Activated T-cell treated with anti-CD3 and anti-CD28 coated beads, Interleukin-2, amount 50 U/mL, for 1 hour (primary cell): ENCODE data around the gene SMIM12.
"Not testable (repeated sequence)": the region's sequence is repeated elsewhere in the genome, so short reads cannot be mapped to it uniquely, and the experiment has no call there.

Experiments
- DNase-seq: peaks from one replicate; pipeline ENCODE4 v3.0.0-alpha.2; 2020

SMIM12 gene

DNA sequence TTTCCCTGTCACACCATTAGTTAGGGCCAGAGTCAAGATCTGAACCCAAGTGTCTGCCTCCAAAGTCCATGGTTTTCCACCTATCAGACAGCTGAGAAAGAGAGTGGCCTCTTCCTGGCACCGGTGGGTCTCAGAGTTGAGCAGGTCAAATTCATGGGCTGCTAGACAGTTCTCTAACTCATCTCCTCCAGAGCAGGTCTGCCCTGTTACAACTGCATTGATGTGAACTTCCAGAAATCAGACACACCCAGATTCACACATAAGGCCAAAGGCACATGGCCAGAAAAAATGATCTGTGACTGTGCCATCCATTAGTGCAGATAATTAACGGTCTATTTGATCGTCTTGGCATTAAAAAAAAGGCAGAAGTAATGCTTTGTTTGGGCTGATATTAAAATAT lies 17.5 kb downstream of the SMIM12 start:
- DNase-seq: no peak

DNA sequence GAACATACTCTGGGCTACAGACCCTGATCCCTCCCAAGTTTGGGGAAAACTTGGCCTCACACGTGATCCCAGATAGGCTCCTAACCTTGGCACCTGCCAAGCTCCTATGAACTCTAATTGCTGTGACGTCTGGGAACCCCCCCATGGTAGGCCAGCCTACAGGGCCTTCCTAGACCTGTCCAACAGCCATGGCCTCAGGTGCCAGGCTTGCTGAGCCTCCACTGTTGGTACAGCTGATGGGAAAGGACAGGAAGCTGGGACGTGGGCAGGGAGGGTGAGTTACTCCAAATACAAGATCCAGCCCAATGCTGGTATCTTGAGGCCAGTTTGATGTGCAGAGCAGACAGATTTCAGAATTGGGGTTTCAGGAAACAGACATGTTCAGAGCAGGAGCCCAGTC lies 19.1 kb downstream of the SMIM12 start:
- DNase-seq: no peak

GRCh38 chr1:34839526-34840305 lies 19.8 kb downstream of the SMIM12 start:
- DNase-seq: no peak

DNA sequence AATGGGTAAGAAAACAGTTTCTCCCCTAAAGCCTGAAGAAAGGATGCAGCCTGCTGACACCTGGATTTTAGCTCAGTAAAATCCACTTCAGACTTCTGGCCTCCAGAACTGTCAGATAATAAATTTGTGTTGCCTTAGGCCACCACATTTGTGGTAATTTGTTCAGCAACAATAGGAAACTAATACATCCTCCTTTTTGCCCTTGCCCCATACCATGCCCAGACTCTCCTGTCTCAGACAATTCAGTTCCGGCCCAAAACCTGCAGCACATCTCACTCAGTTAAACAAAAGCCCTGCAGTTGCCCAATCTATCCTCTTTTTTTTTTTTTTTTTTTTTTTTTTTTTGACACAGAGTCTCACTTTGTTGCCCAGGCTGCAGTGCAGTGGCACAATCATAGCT lies 25.8 kb downstream of the SMIM12 start:
- no peak for DNase-seq

DNA sequence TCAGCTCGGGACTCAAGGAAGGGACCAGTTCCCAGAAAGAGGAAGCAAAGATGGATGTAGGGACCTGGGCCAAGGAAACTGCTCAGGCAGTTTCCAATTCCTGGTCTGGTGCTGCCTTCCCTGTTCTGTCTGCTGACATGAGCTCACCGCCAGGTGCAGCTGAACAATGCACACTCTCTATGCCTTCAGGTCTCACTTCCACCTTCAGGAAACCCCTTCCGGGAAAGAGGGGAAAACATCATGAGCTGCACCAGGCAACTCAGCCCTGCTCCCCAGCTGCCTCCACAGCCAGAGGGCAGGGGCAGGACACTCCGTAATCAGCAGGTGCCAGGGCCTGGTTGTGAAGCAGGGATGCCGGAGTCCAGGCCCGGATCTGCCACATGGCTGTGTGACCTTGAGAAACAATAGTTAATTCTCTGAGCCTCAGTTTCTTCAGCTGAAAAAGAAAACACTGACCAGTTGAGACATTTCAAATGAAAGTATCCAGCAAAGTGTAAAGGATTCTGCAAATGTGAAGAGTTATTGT lies 27.8 kb downstream of the SMIM12 start:
- DNase-seq: no peak

GRCh38 chr1:34829250-34829649 lies 30.3 kb downstream of the SMIM12 start:
- no peak for DNase-seq

- DNase-seq: no peak
Observed at GRCh38 chr1:34828611-34829010, 30.9 kb downstream of the SMIM12 start.

- DNase-seq: no peak
Observed at GRCh38 chr1:34827341-34827941, 32.1 kb downstream of the SMIM12 start.

GRCh38 chr1:34825455-34826091 lies 34.0 kb downstream of the SMIM12 start:
- DNase-seq: no peak

DNA sequence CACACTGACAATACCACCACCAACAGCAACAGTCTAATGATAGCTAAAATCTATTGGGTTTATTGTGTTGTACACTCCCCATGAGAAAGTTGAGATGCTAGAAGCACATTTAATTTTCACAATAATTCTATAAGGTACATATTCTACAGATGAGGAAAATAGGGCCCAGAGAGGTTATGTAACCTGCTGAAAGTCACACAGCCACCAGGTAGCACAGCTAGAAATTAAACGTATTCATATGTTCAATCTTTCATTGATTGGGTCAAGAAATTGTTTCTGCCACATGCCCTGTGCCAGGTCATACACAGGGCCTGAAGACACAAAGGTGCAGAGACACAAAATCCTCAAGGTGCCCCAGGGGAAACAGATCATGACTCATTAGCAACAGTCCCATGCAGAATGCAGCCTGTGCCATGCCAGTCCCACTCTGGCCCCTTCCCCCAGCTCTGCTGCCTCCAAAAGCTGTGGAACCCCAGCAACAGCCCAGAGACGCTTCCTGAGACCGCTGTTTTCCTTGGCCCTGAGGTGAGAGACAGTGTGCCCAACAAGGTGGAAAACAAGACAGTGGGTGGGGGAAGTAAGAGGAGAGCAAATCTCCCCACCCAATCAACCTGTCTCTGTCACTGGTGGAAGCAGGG lies 34.6 kb downstream of the SMIM12 start:
- no peak for DNase-seq

DNA sequence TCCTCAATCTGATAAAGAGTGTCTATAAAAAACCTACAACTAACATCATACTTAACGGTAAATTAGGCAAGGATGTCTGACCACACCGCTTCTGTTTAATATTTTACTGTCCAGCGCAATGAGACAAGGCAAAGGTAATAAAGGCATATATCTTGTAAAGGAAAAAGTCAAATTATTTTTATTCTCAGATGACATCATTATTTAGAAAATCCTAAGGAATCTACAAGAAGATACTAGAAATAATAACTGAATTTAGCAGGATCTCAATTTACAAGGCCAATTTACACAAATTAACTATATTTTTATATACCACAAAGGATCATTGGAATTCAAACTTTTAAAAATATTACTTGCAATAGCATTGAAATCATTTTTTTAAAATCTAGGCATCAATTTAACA lies 37.3 kb downstream of the SMIM12 start:
- DNase-seq: no peak

GRCh38 chr1:34818862-34819261 lies 40.7 kb downstream of the SMIM12 start:
- DNase-seq: not testable (repeated sequence)

- no peak for DNase-seq
Observed at GRCh38 chr1:34816778-34817177, 42.8 kb downstream of the SMIM12 start.

DNA sequence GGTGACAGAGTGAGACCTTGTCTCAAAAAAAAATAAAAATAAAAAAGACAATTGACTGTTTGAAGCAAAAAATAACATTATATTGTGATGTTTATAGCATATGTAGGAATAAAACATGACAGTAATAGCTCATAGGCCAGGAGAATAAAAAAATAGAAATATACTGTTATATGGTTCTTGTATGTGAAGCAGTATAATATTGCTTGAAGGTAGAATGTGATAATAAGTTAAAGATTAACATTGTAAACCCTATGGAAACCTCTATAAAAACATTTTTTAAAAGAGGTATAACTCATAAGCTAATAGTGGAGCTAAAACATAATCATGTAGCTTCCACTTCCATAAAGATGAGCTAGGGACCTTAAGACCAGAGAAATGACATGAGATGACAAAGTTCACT lies 43.2 kb downstream of the SMIM12 start:
- DNase-seq: no peak

DNA sequence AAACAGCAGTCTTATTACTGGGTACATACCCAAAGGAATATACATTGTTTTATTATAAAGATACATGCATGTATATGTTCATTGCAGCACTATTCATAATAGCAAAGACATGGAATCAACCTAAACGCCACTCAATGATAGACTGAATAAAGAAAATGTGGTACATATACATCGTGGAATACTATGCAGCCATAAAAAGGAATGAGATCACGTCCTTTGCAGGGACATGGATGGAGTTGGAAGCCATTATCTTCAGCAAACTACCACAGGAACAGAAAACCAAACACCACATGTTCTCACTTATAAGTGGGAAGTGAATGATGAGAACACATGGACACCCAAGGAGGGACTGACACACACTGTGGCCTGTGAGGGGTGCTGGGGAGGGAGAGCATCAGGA lies 48.8 kb downstream of the SMIM12 start:
- not testable (repeated sequence) for DNase-seq

- DNase-seq: no peak
Observed at GRCh38 chr1:34808051-34808810, 51.3 kb downstream of the SMIM12 start.

- DNase-seq: no peak
Observed at GRCh38 chr1:34806396-34806795, 53.2 kb downstream of the SMIM12 start.

- no peak for DNase-seq
Observed at GRCh38 chr1:34803770-34804169, 55.8 kb downstream of the SMIM12 start.
